SK-N-SH treated with all-trans-retinoic acid at 6 μM for 48 hours (cell line): ENCODE measurements around the gene LRWD1.
"Not testable (repeated sequence)": the region's sequence is repeated elsewhere in the genome, so short reads cannot be mapped to it uniquely, and the experiment has no call there.

Source experiments
- OSR1 ChIP-seq: fragments of 250-450 bp; sonication (Bioruptor Pico); IDR thresholded peaks from 2 replicates; pipeline ENCODE4 v1.8.0; 2022; ENCODE audit warnings: moderate library complexity, mild to moderate bottlenecking, inconsistent platforms
- PATZ1 ChIP-seq: fragments of 250-450 bp; sonication (Bioruptor Pico); IDR thresholded peaks from 2 replicates; pipeline ENCODE4 v1.8.0; 2020; ENCODE audit warnings: mild to moderate bottlenecking, moderate library complexity, borderline replicate concordance
- POU6F1 ChIP-seq: fragments of 250-450 bp; sonication (Bioruptor Pico); IDR thresholded peaks from 2 replicates; pipeline ENCODE4 v1.8.0; 2021; ENCODE audit warnings: low read depth, mild to moderate bottlenecking, moderate library complexity, borderline replicate concordance
- PPARA ChIP-seq: fragments of 250-450 bp; sonication (Bioruptor Pico); IDR thresholded peaks from 2 replicates; pipeline ENCODE4 v1.5.0; 2020; ENCODE audit warnings: mild to moderate bottlenecking, borderline replicate concordance
- ZC3H10 ChIP-seq: fragments of 250-450 bp; sonication (Bioruptor Pico); IDR thresholded peaks from 2 replicates; pipeline ENCODE4 v1.5.1; 2021; ENCODE audit warnings: mild to moderate bottlenecking, moderate library complexity
- ZFP3 ChIP-seq: fragments of 250-450 bp; sonication (Bioruptor Pico); IDR thresholded peaks from 2 replicates; pipeline ENCODE4 v1.5.0; 2020; ENCODE audit warnings: mild to moderate bottlenecking, moderate library complexity
- ZFP30 ChIP-seq: fragments of 450-650 bp; formaldehyde crosslinking; IDR thresholded peaks from 2 replicates; pipeline ENCODE4 v1.5.0; 2022; ENCODE audit warnings: mild to moderate bottlenecking, moderate library complexity
- ZNF565 ChIP-seq: fragments of 450-650 bp; formaldehyde crosslinking; conservative IDR thresholded peaks from 2 replicates; pipeline ENCODE4 v1.5.0; 2020; ENCODE audit warnings: low read depth, mild to moderate bottlenecking, moderate library complexity
- ZNF8 ChIP-seq: fragments of 450-650 bp; formaldehyde crosslinking; IDR thresholded peaks from 2 replicates; pipeline ENCODE4 v1.5.0; 2020; ENCODE audit warnings: mild to moderate bottlenecking, moderate library complexity
- TF ChIP-seq, protein P1 (sequence below): fragments of 250-450 bp; sonication (Bioruptor Pico); IDR thresholded peaks from 2 replicates; pipeline ENCODE4 v1.5.0; 2020; ENCODE audit warnings: mild to moderate bottlenecking, moderate library complexity

- TF ChIP-seq ZFP3 (CRISPR knock-in tag); ZNF565 (CRISPR knock-in tag); PATZ1 (CRISPR knock-in tag); ZNF8; ZFP30 (CRISPR knock-in tag); POU6F1; OSR1 (CRISPR knock-in tag); PPARA (CRISPR knock-in tag); ZC3H10 (CRISPR knock-in tag): not testable (repeated sequence)
- TF ChIP-seq, protein P1, sequence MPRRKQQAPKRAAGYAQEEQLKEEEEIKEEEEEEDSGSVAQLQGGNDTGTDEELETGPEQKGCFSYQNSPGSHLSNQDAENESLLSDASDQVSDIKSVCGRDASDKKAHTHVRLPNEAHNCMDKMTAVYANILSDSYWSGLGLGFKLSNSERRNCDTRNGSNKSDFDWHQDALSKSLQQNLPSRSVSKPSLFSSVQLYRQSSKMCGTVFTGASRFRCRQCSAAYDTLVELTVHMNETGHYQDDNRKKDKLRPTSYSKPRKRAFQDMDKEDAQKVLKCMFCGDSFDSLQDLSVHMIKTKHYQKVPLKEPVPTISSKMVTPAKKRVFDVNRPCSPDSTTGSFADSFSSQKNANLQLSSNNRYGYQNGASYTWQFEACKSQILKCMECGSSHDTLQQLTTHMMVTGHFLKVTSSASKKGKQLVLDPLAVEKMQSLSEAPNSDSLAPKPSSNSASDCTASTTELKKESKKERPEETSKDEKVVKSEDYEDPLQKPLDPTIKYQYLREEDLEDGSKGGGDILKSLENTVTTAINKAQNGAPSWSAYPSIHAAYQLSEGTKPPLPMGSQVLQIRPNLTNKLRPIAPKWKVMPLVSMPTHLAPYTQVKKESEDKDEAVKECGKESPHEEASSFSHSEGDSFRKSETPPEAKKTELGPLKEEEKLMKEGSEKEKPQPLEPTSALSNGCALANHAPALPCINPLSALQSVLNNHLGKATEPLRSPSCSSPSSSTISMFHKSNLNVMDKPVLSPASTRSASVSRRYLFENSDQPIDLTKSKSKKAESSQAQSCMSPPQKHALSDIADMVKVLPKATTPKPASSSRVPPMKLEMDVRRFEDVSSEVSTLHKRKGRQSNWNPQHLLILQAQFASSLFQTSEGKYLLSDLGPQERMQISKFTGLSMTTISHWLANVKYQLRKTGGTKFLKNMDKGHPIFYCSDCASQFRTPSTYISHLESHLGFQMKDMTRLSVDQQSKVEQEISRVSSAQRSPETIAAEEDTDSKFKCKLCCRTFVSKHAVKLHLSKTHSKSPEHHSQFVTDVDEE (CRISPR knock-in tag): not testable (repeated sequence)
These were observed 52.9 kb downstream of the LRWD1 start, which contains the start of gene RASA4B for GRCh38 chr7:102517550-102518147.
